ENCODE measurements around the gene HIP1R.

- TF ChIP-seq CTCF (IDR thresholded peaks at IDR 0.05) (no peak), POLR2A (IDR thresholded peaks at IDR 0.05) (no peak)
Measured at GRCh38 chr12:122811777-122812176, 23.5 kb upstream of the HIP1R start.

Measured in thyroid gland (tissue), 4 donors.